LNCaP clone FGC (cell line): ENCODE measurements around the gene SYT5.
"Not testable (repeated sequence)": the region's sequence is repeated elsewhere in the genome, so short reads cannot be mapped to it uniquely, and the experiment has no call there.

Experiments used
- DNase-seq: peaks from one replicate; pipeline ENCODE4 v3.0.0-alpha.2; 2011; ENCODE audit warnings: low read depth
- H3K4me3 ChIP-seq: 2 replicates; pipeline ENCODE4 v1.5.1; 2011; ENCODE audit warnings: mild to moderate bottlenecking, low read depth, low read length, control low read depth
- TF ChIP-seq, protein P1 (sequence below): IDR thresholded peaks from 2 replicates; pipeline ENCODE4 v1.5.1; 2012; ENCODE audit warnings: mild to moderate bottlenecking; ENCODE audit not compliant: control insufficient read depth, insufficient read depth; ENCODE audit errors: extremely low read depth

The SYT5 gene

DNA sequence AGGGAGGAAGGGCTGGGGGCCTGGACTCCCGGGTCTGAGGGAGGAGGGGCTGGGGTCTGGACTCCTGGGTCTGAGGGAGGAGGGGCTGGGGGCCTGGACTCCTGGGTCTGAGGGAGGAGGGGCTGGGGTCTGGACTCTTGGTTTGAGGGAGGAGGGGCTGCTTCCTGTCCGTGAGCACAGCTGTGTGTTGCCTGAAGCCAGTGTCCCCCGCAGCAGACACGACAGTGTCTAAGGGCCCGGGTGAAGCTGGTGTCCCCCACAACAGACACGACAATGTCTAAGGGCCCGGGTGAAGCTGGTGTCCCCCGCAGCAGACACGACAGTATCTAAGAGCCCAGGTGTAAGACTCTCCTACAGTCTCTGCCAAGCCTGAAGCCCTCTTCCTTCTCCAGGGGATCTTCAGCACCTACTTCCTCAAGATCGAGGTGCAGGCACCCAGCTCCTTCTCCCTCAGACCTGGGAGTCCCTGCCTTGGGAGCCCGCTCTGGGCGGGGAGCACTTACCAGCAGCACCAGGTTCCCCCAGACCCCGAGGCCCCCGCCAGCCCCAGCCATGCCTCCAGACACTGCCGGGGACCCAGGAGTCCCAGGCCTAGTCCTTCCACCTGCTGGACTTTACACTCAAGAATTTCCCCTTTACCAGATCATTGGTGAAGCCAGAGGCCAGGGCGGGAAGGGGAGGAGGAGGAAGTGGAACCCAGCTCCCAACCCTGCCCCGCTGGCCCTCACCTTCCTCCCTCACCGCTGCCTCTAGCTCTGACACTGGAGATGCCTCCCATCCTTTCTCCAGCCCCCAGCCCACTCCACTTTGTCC is 29.0 kb upstream of the SYT5 start, which contains the start of gene PTPRH:
PTPRH (minus strand) TSS at position 622 of the 813 bp plus-strand sequence; CDS start at position 554, 68 bp downstream.
- H3K4me3 ChIP-seq: no peak within 1 kb of the TSS

DNA sequence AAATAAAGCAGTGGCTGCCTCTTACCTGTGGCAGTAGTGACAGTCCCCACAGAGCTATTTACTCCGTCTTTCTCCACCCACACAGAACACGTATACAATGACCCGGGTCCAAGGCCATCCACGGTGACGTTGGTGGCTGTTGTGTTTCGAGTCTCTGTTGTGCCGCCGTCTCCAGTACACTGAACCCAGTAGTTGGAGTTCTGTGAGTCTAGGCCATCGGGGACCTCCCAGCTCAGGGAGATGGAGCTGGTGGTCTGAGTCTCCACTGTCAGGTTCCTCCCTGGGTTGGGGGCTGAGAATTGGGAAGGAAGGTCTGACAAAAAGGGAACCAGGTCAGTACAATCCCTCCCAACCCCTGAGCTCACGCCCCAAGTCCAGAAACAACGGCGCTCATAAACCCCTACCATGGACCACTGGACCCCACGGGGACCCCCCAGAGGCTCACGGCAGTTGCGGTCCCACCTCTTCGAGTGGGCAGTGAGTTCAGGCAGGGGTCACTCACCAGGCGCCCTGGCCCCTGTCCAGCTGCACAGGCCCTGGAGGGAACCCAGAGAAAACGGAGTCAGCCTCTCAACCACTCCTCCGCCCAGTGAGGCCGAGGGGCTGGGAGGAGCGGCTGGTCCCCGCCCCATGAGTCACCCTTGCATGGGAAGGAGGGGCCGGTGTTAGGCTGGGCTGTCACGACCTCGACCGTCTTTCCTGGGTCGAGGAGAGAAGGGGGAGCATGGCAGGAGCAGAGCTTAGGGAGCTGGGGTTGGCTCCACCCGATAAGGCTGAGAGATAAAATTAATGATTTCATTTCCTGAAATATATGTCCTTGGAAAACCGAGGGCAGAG is 26.8 kb upstream of the SYT5 start:
- H3K4me3 ChIP-seq: no peak overlapping the region
- TF ChIP-seq, protein P1, sequence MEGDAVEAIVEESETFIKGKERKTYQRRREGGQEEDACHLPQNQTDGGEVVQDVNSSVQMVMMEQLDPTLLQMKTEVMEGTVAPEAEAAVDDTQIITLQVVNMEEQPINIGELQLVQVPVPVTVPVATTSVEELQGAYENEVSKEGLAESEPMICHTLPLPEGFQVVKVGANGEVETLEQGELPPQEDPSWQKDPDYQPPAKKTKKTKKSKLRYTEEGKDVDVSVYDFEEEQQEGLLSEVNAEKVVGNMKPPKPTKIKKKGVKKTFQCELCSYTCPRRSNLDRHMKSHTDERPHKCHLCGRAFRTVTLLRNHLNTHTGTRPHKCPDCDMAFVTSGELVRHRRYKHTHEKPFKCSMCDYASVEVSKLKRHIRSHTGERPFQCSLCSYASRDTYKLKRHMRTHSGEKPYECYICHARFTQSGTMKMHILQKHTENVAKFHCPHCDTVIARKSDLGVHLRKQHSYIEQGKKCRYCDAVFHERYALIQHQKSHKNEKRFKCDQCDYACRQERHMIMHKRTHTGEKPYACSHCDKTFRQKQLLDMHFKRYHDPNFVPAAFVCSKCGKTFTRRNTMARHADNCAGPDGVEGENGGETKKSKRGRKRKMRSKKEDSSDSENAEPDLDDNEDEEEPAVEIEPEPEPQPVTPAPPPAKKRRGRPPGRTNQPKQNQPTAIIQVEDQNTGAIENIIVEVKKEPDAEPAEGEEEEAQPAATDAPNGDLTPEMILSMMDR: no peak
- no peak for DNase-seq

More for the DNA sequence above, 29.0 kb upstream of the SYT5 start, which contains the start of gene PTPRH:
- TF ChIP-seq, protein P1: no peak
- no peak for DNase-seq

DNA sequence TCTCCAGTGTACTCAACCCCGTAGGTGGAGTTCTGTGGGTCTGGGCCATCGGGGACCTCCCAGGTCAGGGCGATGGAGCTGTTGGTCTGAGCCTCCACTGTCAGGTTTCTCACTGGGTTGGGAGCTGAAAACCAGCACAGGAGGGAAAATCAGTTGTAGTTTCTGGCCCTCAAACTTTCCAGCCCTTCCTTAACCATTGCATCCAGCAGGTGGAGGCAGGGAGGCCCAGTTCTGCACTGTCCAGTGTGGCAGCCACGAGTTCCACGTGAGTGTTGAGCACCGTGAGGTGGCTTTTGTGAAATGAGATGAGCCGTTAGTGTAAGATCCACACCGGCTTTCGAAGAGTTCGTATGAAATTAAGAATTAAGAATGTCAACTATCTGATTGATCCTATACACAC is 22.1 kb upstream of the SYT5 start:
- not testable (repeated sequence) for DNase-seq, H3K4me3 ChIP-seq
- TF ChIP-seq, protein P1: 0 out of 2 replicates have a peak, but pooled peaks have one; percentile 6

DNA sequence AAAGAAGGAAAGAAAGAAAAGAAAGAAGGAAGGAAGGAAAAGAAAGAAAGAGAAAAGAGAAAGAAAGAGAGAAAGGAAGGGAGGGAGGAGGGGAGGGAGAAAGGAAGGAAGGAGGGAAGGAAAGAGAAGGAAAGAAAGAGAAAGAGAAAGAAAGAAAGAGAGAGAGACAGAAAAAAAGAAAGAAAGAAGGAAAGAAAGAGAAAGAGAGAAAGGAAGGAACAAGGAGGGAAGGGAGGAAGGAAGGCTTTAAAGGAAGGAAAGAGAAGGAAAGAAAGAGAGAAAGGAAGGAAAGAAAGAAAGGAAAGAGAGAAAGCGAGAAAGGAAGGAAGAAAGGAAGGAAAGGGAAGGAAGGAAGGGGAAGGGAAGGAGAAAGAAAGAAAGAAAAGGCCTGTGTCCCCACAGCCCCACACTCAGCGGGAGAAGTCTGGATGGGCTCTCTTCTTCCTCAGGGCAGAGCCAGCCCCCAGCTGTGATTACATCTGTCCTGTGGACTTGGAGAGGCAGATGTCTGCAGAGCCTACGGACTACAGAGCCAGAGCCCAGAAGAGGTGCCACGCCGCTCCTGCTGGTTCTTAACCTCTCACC is 19.6 kb upstream of the SYT5 start:
- no peak overlapping the region for H3K4me3 ChIP-seq
- no peak for DNase-seq
- TF ChIP-seq, protein P1: no peak

DNA sequence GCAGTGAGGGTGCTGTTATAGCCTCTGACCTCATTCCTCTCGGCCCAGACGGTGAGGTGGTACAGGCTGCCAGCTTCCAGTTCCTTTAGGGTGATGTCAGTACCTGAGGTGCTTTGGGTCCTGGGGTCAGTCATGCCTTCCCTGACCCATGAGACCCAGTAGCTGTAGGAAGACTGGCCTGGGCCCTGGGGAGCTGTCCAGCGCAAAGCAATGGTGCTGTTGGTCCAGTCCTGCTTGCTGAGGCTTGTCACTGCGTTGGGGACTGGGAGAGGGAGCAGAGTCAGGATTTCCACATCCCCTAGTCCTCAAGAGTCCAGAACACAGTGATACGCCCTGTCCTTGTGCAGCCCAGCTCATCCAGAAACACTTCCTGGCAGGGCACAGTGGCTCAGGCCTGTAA is 18.6 kb upstream of the SYT5 start:
- TF ChIP-seq, protein P1: no peak
- no peak for DNase-seq
- H3K4me3 ChIP-seq: no peak overlapping the region

DNA sequence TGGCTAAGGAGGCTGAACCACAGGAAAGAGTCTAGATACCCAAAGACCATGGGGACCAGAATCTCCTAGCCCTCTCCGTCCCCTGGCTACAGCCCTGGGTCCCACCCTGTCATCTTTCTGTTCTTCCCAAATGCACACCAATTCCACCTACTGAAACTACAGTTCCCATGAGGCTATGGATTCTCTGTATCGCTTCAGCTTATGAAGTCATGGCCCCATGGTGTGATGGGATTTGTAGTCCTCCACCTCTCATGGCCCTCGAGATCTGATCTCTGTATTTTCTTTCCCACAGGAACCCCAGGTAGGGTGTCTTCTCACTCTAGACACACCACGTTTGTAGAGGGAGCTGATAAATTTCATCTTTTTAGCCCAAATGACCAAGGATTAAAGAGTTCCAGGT is 17.4 kb upstream of the SYT5 start:
- TF ChIP-seq, protein P1: no peak
- DNase-seq: no peak
- H3K4me3 ChIP-seq: no peak overlapping the region
